PFSK-1 (cell line): ENCODE measurements around the gene MBNL2.

Source experiments
- FOXP2 ChIP-seq: optimal IDR thresholded peaks from 2 replicates; pipeline ENCODE3; 2011; ENCODE audit warnings: borderline replicate concordance, control low read depth, inconsistent platforms; ENCODE audit not compliant: insufficient read depth; ENCODE audit errors: extremely low read length, extremely low read depth
- POLR2AphosphoS5 ChIP-seq: IDR thresholded peaks from 2 replicates; pipeline ENCODE4 v1.6.1; 2012; ENCODE audit warnings: low read depth, mild to moderate bottlenecking, control low read depth, low read length, moderate library complexity
- REST ChIP-seq, 2 experiments: IDR thresholded peaks; 2 replicates each; pipeline versions ENCODE4 v1.6.1 to v1.8.0; 2011 to 2012; ENCODE audit warnings: low read depth in 2 of 2, low read length in 2 of 2, control low read depth in 1 of 2, inconsistent platforms in 1 of 2, mild to moderate bottlenecking in 1 of 2, moderate library complexity in 1 of 2; ENCODE audit not compliant: insufficient read depth in 1 of 2
- SIN3A ChIP-seq: IDR thresholded peaks from 2 replicates; pipeline ENCODE4 v1.6.1; 2012; ENCODE audit warnings: mild to moderate bottlenecking, low read length, moderate library complexity, borderline replicate concordance; ENCODE audit not compliant: insufficient read depth
- TAF1 ChIP-seq: IDR thresholded peaks from 2 replicates; pipeline ENCODE4 v1.6.1; 2012; ENCODE audit warnings: low read length, control low read depth, borderline replicate concordance; ENCODE audit not compliant: insufficient read depth

Gene MBNL2

DNA sequence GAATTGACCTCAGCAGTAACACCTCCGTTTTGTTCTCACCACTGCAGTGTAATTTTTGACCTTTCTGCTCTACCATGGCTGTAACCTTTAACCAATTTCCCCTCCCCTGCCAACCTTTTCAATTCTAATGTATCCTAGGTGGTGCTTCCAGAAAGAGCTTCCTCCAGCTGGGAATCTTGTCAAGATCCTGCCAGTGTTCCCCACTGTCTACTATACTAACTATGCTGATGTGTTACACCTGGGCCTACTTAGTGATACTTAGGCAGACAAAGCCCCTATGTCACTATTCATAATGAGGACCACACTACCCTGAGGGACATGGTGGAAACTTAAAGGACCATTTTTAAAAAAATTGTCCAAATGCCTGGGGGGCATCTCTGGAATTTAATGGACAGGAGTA lies 41.0 kb downstream of the MBNL2 start:
- no peak for TF ChIP-seq SIN3A
- no peak for TF ChIP-seq REST (IDR thresholded peaks at IDR 0.05; ENCODE audit: insufficient read depth in 1 of 2, low read depth in 2 of 2, low read length in 2 of 2)
- no peak for TF ChIP-seq TAF1

DNA sequence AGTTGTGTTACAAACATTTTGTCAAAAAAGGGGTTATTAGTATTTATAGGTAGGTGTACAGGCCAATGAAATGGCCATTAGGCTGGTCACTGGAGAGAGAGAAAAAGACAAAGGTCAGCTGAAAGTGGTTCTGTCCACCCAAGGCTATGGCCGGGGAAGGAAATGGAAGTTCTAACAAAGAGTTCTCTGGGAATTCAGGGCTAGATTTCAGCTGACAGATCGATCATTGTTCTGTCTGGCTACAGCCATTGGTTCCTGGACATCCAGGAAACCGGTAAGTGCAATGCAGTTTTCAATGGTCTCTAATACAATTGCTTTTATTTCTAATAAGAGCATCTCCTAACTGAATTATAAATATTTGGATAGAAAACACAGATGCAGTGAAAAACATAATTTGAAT lies 42.5 kb downstream of the MBNL2 start:
- TF ChIP-seq SIN3A (no peak), POLR2AphosphoS5 (no peak), FOXP2 (no peak), REST (IDR thresholded peaks at IDR 0.05; ENCODE audit: insufficient read depth in 1 of 2, low read depth in 2 of 2, low read length in 2 of 2) (no peak), TAF1 (no peak)

- TF ChIP-seq FOXP2 (no peak), POLR2AphosphoS5 (no peak), TAF1 (no peak), SIN3A (no peak), REST (IDR thresholded peaks at IDR 0.05; ENCODE audit: insufficient read depth in 1 of 2, low read depth in 2 of 2, low read length in 2 of 2) (no peak)
These were observed 44.2 kb downstream of the MBNL2 start for GRCh38 chr13:97266332-97266731.

- TF ChIP-seq POLR2AphosphoS5 (no peak), SIN3A (no peak), REST (IDR thresholded peaks at IDR 0.05; ENCODE audit: insufficient read depth in 1 of 2, low read depth in 2 of 2, low read length in 2 of 2) (no peak), FOXP2 (no peak), TAF1 (no peak)
These were observed 44.8 kb downstream of the MBNL2 start for GRCh38 chr13:97266772-97267417.
